ENCODE results near the gene TEC. TPM values are rescaled to one million over a fixed set of nuclear protein-coding genes. Genes with fewer than 3 reads are reported as not detected.

Gene TEC
- total and polyA plus RNA-seq, 2 of the 8 experiments (the other 6 are each of a cell fraction or from before 2014, with no cell fraction given): 0.73 to 1.8 TPM

GRCh38 chr4:48152259-48152658 lies 117.4 kb downstream of the TEC start (continued):
- TF ChIP-seq KDM1A (IDR thresholded peaks at IDR 0.05; ENCODE audit: borderline replicate concordance, low read length): no peak
- no peak for TF ChIP-seq HDAC6 (IDR thresholded peaks at IDR 0.05; ENCODE audit: low read depth, low read length)
- TF ChIP-seq, protein P1, sequence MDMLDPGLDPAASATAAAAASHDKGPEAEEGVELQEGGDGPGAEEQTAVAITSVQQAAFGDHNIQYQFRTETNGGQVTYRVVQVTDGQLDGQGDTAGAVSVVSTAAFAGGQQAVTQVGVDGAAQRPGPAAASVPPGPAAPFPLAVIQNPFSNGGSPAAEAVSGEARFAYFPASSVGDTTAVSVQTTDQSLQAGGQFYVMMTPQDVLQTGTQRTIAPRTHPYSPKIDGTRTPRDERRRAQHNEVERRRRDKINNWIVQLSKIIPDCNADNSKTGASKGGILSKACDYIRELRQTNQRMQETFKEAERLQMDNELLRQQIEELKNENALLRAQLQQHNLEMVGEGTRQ (IDR thresholded peaks at IDR 0.05; ENCODE audit: low read length): no peak
- no peak for TF ChIP-seq POLR2AphosphoS5 (IDR thresholded peaks at IDR 0.05; ENCODE audit: low read depth, low read length)
- no peak for TF ChIP-seq ATF2 (IDR thresholded peaks at IDR 0.05; ENCODE audit: low read length)

Measured in H1 (cell line).